Gastroesophageal sphincter (tissue), 4 donors: ENCODE data around the gene NBAS. TPM values are rescaled to one million over a fixed set of nuclear protein-coding genes. Genes with fewer than 3 reads are reported as not detected.

Experiments
- ATAC-seq: fragments of 150-250 bp; one replicate; pipeline ENCODE4 v1.9.1; 2016; ENCODE audit warnings: mild to moderate bottlenecking, moderate library complexity
- H3K27ac ChIP-seq, 4 donors: fragments of 200-600 bp; sonication (generic) in 3 of 4; 1 replicate in 3 of 4; 2 replicates in 1 of 4; pipeline ENCODE4 v1.5.1; 2016 to 2019
- H3K27me3 ChIP-seq: fragments of 200-600 bp; sonication (generic); one replicate; pipeline ENCODE4 v1.5.1; 2019
- H3K36me3 ChIP-seq, 2 donors: fragments of 200-600 bp; sonication (generic); one replicate each; pipeline ENCODE4 v1.5.1; 2019; ENCODE audit warnings: control low read depth in 1 of 2
- H3K4me1 ChIP-seq, 3 donors: fragments of 200-600 bp; sonication (generic); 1 replicate in 2 of 3; 2 replicates in 1 of 3; pipeline ENCODE4 v1.5.1; 2016 to 2019; ENCODE audit warnings: control low read depth in 2 of 3
- H3K4me3 ChIP-seq, 2 donors: fragments of 200-600 bp; sonication (generic); one replicate each; pipeline ENCODE4 v1.5.1; 2019; ENCODE audit warnings: mild to moderate bottlenecking in 1 of 2, moderate library complexity in 1 of 2
- H3K9me3 ChIP-seq, 3 donors: fragments of 200-600 bp; sonication (generic); one replicate each; pipeline ENCODE4 v1.5.1; 2017 to 2019; ENCODE audit warnings: control low read depth in 2 of 3
- EP300 ChIP-seq: sonication (generic); formaldehyde crosslinking; IDR thresholded peaks from one replicate; pipeline ENCODE4 v1.6.1; 2017; ENCODE audit warnings: antibody characterized with exemption, mild to moderate bottlenecking
- POLR2A ChIP-seq, 2 donors: fragments of 450-650 bp; IDR thresholded peaks; one replicate each; pipeline ENCODE4 v1.6.1; 2017; ENCODE audit warnings: antibody characterized with exemption in 2 of 2, mild to moderate bottlenecking in 2 of 2, moderate library complexity in 1 of 2
- POLR2AphosphoS5 ChIP-seq: sonication (generic); formaldehyde crosslinking; IDR thresholded peaks from one replicate; pipeline ENCODE4 v1.6.1; 2017; ENCODE audit warnings: antibody characterized with exemption
- WGBS, 2 donors: methylation state at CpG; one replicate each; pipeline ENCODE4 v1.1.5; 2018; ENCODE audit warnings: low coverage in 1 of 2; 5-methylcytosine and 5-hydroxymethylcytosine counted together
- total RNA-seq, 4 donors: library from RNA; depleted of rRNA; stranded (reverse); fragments of >200 nt; gene quantifications; one replicate each; pipeline ENCODE4 v1.1.0, GENCODE V29; 2016
- TF ChIP-seq, protein P1 (sequence below), 4 experiments: fragments of 200-600 bp in 2 of 4; fragments of 450-650 bp in 2 of 4; sonication (generic) in 1 of 4; IDR thresholded peaks; one replicate each; pipeline ENCODE4 v1.5.1; 2017 to 2019; ENCODE audit warnings: antibody characterized with exemption in 4 of 4, mild to moderate bottlenecking in 2 of 4, moderate library complexity in 2 of 4

NBAS gene
- total RNA-seq, 4 donors from 2014 or later: 34.9 to 50.9 (median 40.4) TPM

DNA sequence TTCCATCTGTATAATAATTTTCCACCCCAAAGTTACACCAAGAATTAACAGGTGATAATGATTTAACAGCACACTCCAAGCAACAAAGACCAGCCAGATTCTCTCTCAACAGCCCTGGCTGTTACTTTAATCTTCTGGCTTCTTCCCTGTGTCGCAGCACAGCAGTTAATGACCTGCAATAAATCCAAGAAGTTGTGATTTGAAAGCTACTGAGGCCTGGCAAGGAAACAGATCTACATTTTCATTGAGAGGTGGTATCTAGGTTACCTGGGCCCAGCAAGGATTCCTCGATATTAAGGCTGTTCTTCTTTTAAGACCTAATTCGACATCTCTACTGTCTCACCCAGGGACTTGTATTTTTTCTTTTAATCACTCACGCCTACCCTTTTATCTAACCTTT is 433.8 kb downstream of the NBAS start:
- Histone ChIP-seq H3K4me3 (no peak overlapping the region), H3K27ac (no peak overlapping the region), H3K9me3 (no peaks in the 10 kb centered on the region), H3K36me3 (no peaks in the 10 kb centered on the region), H3K4me1 (peaks cover 0 to 18% (median 0%) of the 10 kb centered on the region in 3 donors), H3K27me3 (no peaks in the 10 kb centered on the region)
- 68 to 72% methylated on average over 3 to 4 of the region's 4 CpGs for WGBS, 2 donors
- TF ChIP-seq EP300 (no peak), POLR2A (IDR thresholded peaks at IDR 0.05) (no peak), POLR2AphosphoS5 (no peak)
- TF ChIP-seq, protein P1, sequence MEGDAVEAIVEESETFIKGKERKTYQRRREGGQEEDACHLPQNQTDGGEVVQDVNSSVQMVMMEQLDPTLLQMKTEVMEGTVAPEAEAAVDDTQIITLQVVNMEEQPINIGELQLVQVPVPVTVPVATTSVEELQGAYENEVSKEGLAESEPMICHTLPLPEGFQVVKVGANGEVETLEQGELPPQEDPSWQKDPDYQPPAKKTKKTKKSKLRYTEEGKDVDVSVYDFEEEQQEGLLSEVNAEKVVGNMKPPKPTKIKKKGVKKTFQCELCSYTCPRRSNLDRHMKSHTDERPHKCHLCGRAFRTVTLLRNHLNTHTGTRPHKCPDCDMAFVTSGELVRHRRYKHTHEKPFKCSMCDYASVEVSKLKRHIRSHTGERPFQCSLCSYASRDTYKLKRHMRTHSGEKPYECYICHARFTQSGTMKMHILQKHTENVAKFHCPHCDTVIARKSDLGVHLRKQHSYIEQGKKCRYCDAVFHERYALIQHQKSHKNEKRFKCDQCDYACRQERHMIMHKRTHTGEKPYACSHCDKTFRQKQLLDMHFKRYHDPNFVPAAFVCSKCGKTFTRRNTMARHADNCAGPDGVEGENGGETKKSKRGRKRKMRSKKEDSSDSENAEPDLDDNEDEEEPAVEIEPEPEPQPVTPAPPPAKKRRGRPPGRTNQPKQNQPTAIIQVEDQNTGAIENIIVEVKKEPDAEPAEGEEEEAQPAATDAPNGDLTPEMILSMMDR (IDR thresholded peaks at IDR 0.05): no peak
- no peak for ATAC-seq

DNA sequence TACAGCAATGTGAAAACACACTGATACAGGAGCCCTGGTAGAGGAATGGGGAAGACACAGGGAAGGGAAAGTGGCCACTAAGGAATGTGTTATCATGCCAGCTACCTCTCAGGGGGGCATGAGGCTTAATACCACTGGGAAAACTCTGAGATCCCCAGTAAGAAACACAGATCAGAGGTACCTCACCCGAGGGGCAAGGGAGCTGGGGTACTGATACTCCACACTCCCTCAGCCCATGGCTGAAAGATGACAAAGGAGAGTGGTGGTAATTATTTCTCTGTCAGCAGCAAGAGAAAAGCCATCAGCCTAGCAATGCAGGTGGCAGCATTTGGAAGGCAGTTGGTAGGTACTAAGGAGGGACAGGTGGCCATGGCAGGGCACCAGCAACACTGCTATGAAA is 434.8 kb downstream of the NBAS start:
- Histone ChIP-seq H3K36me3 (no peaks in the 10 kb centered on the region), H3K4me1 (peaks cover 0 to 18% (median 0%) of the 10 kb centered on the region in 3 donors), H3K9me3 (no peaks in the 10 kb centered on the region), H3K27ac (no peak overlapping the region), H3K27me3 (no peaks in the 10 kb centered on the region), H3K4me3 (no peak overlapping the region)
- TF ChIP-seq POLR2AphosphoS5 (no peak), POLR2A (IDR thresholded peaks at IDR 0.05) (no peak), EP300 (no peak)
- TF ChIP-seq, protein P1 (IDR thresholded peaks at IDR 0.05): no peak
- ATAC-seq: no peak
- WGBS, 2 donors: 100% methylated on average over 1 of the region's 1 CpG; no CpG with 5 or more reads in 1 of the 2 donors

DNA sequence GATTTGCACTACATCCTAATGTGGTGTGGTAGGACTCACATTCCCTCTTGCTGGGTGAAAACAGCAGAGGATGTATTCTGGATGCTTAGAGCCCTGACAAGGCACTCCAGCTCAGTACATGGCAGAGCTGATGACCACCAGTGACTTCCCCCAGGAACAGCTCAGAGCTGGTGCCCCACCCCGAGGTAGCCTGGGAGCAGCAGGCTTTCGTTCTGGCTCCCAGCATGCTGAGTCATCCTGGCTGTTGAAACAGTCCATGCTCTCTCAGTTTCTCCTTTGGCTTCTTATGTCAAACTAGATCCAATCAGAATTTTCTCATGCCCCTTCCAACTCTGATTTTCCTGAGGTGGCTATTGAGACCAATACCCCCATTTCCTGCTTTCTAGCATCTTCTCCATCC is 438.2 kb downstream of the NBAS start:
- Histone ChIP-seq H3K4me3 (no peak overlapping the region), H3K36me3 (no peaks in the 10 kb centered on the region), H3K27me3 (no peaks in the 10 kb centered on the region), H3K4me1 (peaks cover 0 to 8% (median 0%) of the 10 kb centered on the region in 3 donors), H3K27ac (no peak overlapping the region), H3K9me3 (no peaks in the 10 kb centered on the region)
- 50 to 73% methylated on average over 1 to 2 of the region's 2 CpGs for WGBS, 2 donors
- TF ChIP-seq, protein P1 (IDR thresholded peaks at IDR 0.05): no peak
- TF ChIP-seq EP300 (no peak), POLR2A (IDR thresholded peaks at IDR 0.05) (no peak), POLR2AphosphoS5 (no peak)
- ATAC-seq: no peak

- 47 to 82% methylated on average over 5 to 6 of the region's 6 CpGs for WGBS, 2 donors
- Histone ChIP-seq H3K27ac (no peak overlapping the region), H3K9me3 (no peaks in the 10 kb centered on the region), H3K4me1 (no peaks in the 10 kb centered on the region), H3K4me3 (no peak overlapping the region), H3K27me3 (no peaks in the 10 kb centered on the region), H3K36me3 (no peaks in the 10 kb centered on the region)
- TF ChIP-seq POLR2AphosphoS5 (no peak), POLR2A (IDR thresholded peaks at IDR 0.05) (no peak), EP300 (no peak)
- TF ChIP-seq, protein P1 (IDR thresholded peaks at IDR 0.05): no peak
- no peak for ATAC-seq
Measured at GRCh38 chr2:15120631-15121030, 440.5 kb downstream of the NBAS start.

- Histone ChIP-seq H3K4me3 (no peak overlapping the region), H3K27me3 (no peaks in the 10 kb centered on the region), H3K36me3 (no peaks in the 10 kb centered on the region), H3K27ac (no peak overlapping the region), H3K9me3 (no peaks in the 10 kb centered on the region), H3K4me1 (no peaks in the 10 kb centered on the region)
- WGBS, 2 donors: 83 to 90% methylated on average over 1 to 2 of the region's 4 CpGs
- TF ChIP-seq EP300 (no peak), POLR2A (IDR thresholded peaks at IDR 0.05) (no peak), POLR2AphosphoS5 (no peak)
- TF ChIP-seq, protein P1 (IDR thresholded peaks at IDR 0.05): no peak
- ATAC-seq: no peak
Measured at GRCh38 chr2:15119722-15120175, 441.4 kb downstream of the NBAS start.
